Choroid plexus epithelial cell (primary cell): Measurements from ENCODE around the gene NPHS2.

Source experiments
- DNase-seq: peaks from one replicate; pipeline ENCODE4 v3.0.0-alpha.2; 2010; ENCODE audit warnings: low read depth
- H3K4me3 ChIP-seq: 2 replicates; pipeline ENCODE4 v1.5.1; 2011; ENCODE audit warnings: low read depth, mild to moderate bottlenecking, control low read depth, low read length, moderate library complexity
- TF ChIP-seq, protein P1 (sequence below): conservative IDR thresholded peaks from 2 replicates; pipeline ENCODE4 v1.5.1; 2011; ENCODE audit warnings: low read depth, mild to moderate bottlenecking, control low read depth, inconsistent platforms, low read length, moderate library complexity

Gene NPHS2

GRCh38 chr1:179591253-179591591 is 15.5 kb upstream of the NPHS2 start:
- TF ChIP-seq, protein P1, sequence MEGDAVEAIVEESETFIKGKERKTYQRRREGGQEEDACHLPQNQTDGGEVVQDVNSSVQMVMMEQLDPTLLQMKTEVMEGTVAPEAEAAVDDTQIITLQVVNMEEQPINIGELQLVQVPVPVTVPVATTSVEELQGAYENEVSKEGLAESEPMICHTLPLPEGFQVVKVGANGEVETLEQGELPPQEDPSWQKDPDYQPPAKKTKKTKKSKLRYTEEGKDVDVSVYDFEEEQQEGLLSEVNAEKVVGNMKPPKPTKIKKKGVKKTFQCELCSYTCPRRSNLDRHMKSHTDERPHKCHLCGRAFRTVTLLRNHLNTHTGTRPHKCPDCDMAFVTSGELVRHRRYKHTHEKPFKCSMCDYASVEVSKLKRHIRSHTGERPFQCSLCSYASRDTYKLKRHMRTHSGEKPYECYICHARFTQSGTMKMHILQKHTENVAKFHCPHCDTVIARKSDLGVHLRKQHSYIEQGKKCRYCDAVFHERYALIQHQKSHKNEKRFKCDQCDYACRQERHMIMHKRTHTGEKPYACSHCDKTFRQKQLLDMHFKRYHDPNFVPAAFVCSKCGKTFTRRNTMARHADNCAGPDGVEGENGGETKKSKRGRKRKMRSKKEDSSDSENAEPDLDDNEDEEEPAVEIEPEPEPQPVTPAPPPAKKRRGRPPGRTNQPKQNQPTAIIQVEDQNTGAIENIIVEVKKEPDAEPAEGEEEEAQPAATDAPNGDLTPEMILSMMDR = no peak
- no peak overlapping the region for H3K4me3 ChIP-seq
- no peak for DNase-seq

GRCh38 chr1:179590671-179591070 is 14.9 kb upstream of the NPHS2 start:
- H3K4me3 ChIP-seq = no peak overlapping the region
- TF ChIP-seq, protein P1 = no peak
- DNase-seq = no peak

GRCh38 chr1:179589509-179589908 is 13.8 kb upstream of the NPHS2 start:
- no peak overlapping the region for H3K4me3 ChIP-seq
- TF ChIP-seq, protein P1 = no peak
- DNase-seq = no peak

- DNase-seq = no peak
- TF ChIP-seq, protein P1 = no peak
- H3K4me3 ChIP-seq = no peak overlapping the region
Observed at GRCh38 chr1:179588425-179589024, 12.8 kb upstream of the NPHS2 start.

DNA sequence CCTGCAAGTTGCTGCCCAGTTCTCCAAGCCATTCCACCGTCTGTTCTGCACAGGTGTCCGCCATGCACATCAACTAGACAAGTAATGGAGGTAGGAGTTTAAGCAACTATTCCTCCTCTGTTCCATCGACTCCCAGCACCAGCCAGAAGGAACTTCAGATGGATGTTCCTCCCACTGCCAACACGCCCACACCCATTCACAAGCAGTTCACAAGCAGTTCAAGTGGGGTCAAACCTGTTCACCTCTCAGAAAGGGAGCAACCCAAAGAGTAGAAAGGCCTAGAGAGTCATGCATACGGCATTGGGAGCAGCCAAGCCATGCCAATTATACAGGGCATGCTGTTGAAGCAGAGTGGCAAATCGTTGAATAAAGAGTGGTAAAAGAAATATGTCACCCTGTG is 11.6 kb upstream of the NPHS2 start:
- DNase-seq = no peak
- TF ChIP-seq, protein P1 = no peak
- H3K4me3 ChIP-seq = no peak overlapping the region

DNA sequence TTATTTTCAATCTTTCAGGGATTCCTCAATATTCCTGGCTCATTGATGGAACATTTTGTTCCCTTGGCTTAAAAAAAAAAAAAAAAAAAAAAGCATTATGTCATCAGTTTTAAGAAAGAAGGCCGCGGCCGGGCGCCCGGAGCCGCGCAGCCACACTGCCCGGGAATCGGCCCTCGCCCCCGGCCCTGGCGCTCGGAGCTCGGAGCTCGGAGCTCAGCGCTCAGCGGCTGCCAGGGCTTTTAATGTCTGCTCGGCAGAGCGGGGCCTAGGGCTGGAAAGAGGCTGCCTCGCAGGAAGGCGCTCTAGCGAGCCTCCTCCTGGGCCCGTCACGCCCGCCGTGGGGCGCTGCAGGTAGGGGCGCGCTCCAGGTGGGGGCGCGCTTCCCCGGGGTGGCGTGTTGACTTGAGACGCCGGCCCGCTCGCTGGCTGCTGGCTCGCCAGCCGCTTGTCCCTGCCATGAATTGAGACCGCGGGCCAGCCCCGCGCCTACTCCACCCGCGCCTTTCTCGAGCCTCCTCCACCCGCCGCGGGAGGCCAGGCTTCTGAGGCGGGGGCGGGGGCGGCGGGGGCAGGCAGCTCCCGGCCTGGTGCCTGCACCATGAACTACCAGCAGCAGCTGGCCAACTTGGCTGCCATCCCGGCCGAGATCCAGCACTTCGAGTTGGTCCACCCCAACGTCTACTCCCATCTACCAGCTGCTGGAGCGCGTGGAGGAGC is 10.5 kb upstream of the NPHS2 start:
- TF ChIP-seq, protein P1 = peak; percentile 23
- H3K4me3 ChIP-seq = peak overlapping the region; percentile 42

GRCh38 chr1:179583771-179584320 is 8.1 kb upstream of the NPHS2 start:
- TF ChIP-seq, protein P1 = no peak
- H3K4me3 ChIP-seq = no peak overlapping the region
- no peak for DNase-seq

More for the DNA sequence above, 10.5 kb upstream of the NPHS2 start:
- peak; percentile 38 for DNase-seq
